K562 (cell line): ENCODE results near the gene RAB7A. TPM values are rescaled to one million over a fixed set of nuclear protein-coding genes. Genes with fewer than 3 reads are reported as not detected.

Experiments used
- CEBPZ ChIP-seq: fragments of 150-350 bp; IDR thresholded peaks from 2 replicates; pipeline ENCODE4 v1.6.1; 2014; ENCODE audit warnings: low read depth, mild to moderate bottlenecking, low read length, borderline replicate concordance
- JUN ChIP-seq, 2 experiments: sonication (generic) in 1 of 2; formaldehyde crosslinking in 1 of 2; IDR thresholded peaks; 2 replicates each; pipeline versions ENCODE4 v1.6.1 to v1.8.0; 2012 to 2022; ENCODE audit warnings: borderline replicate concordance in 2 of 2, mild to moderate bottlenecking in 2 of 2, improper control_type of control experiment in 1 of 2, low read depth in 1 of 2, low read length in 1 of 2, missing genetic modification reagents in 1 of 2
- TCF3 ChIP-seq: sonication (generic); formaldehyde crosslinking; IDR thresholded peaks from 2 replicates; pipeline ENCODE4 v1.4.0; 2020; ENCODE audit warnings: mild to moderate bottlenecking, missing genetic modification reagents
- TRIM28 ChIP-seq: fragments of 450-650 bp; IDR thresholded peaks from 2 replicates; pipeline ENCODE4 v1.6.1; 2017
- YY1 ChIP-seq, 3 experiments: IDR thresholded peaks; 2 replicates each; pipeline ENCODE4 v1.6.1; 2011; ENCODE audit warnings: low read length in 2 of 3, mild to moderate bottlenecking in 2 of 3, moderate library complexity in 2 of 3, borderline replicate concordance in 1 of 3, control low read depth in 1 of 3, low read depth in 1 of 3; ENCODE audit not compliant: insufficient read depth in 3 of 3, insufficient replicate concordance in 2 of 3, control insufficient read depth in 1 of 3, insufficient read length in 1 of 3; ENCODE audit errors: extremely low read depth in 1 of 3
- ZNF280B ChIP-seq: fragments of 250-450 bp; sonication (Bioruptor Pico); IDR thresholded peaks from 2 replicates; pipeline ENCODE4 v1.5.1; 2021; ENCODE audit warnings: mild to moderate bottlenecking
- polyA plus RNA-seq, 8 experiments: library from polyadenylated mRNA; depleted of rRNA in 4 of 8; stranded (reverse) in 5 of 8; unstranded in 3 of 8; fragments of >200 nt; fragmentation: Nextera tagmentation in 2 of 8; fragmentation: Illumina TruSeq in 1 of 8; extraction: Ambion mirVana in 2 of 8; extraction: Trizol in 1 of 8; gene quantifications; 2 replicates each; pipeline versions ENCODE4 v1.2.1 to v1.2.3, GENCODE V29; 2011 to 2014; ENCODE audit warnings: inconsistent platforms in 1 of 8, missing spikeins in 1 of 8
- total RNA-seq, 7 experiments: library from RNA; depleted of rRNA in 6 of 7; stranded (reverse); fragments of >200 nt in 6 of 7; fragmentation: Illumina TruSeq in 2 of 7; extraction: Trizol in 2 of 7; gene quantifications; 2 replicates each; pipeline versions ENCODE4 v1.2.1 to v1.2.3, GENCODE V29; 2011 to 2021; ENCODE audit warnings: low replicate concordance in 1 of 7

The RAB7A gene
- total and polyA plus RNA-seq, 9 of the 15 experiments (the other 6 are each of a cell fraction or from before 2014, with no cell fraction given): 30.9 to 204 (median 72.8) TPM

DNA sequence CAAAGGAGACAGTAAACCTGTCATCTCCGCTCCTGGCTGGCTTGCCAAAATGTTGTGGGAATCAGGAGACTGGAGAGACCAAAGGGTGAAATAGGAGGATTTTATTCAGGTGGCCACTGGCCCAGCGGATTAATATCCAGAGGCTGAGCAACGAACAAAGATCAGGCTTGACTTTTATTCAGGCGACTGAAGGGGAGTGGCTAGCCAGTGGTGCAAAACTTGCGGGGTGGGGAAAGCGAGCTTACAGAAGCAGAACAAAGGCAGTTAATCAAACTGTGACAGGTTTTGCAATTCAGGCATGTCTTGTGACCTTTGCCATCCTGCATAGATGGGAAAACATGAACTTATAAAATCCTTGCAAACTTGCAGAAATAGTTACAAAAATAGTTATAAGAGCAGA, 133.6 kb downstream of the RAB7A start (continued):
- TF ChIP-seq JUN (IDR thresholded peaks at IDR 0.05; ENCODE audit: borderline replicate concordance, low read depth, low read length) (peak; percentile 64; the same call in 1 of the 2 replicates), JUN (CRISPR knock-in tag; IDR thresholded peaks at IDR 0.05; ENCODE audit: borderline replicate concordance) (no peak), YY1 (IDR thresholded peaks at IDR 0.05; ENCODE audit: borderline replicate concordance in 1 of 3, control insufficient read depth in 1 of 3, extremely low read depth in 1 of 3, insufficient read depth in 3 of 3, insufficient read length in 1 of 3, insufficient replicate concordance in 2 of 3, low read depth in 1 of 3, low read length in 2 of 3) (peak in 1 of 3 experiments; percentile 7), TRIM28 (peak; percentile 98), ZNF280B (CRISPR knock-in tag) (peak; percentile 96), CEBPZ (peak; percentile 76), TCF3 (CRISPR knock-in tag) (no peak)
